HG03565 (cell line): ENCODE data around the gene RHOT1.
"Not testable (repeated sequence)": the region's sequence is repeated elsewhere in the genome, so short reads cannot be mapped to it uniquely, and the experiment has no call there.

ENCODE experiments used
- ATAC-seq: cut with Tn5 transposase; IDR thresholded peaks from one replicate; pipeline ENCODE4 v1.9.1; 2021; ENCODE audit warnings: mild to moderate bottlenecking, moderate library complexity; ENCODE audit not compliant: unreplicated experiment

The RHOT1 gene

GRCh38 chr17:32223703-32224102, 81.4 kb downstream of the RHOT1 start:
- ATAC-seq, result no peak

DNA sequence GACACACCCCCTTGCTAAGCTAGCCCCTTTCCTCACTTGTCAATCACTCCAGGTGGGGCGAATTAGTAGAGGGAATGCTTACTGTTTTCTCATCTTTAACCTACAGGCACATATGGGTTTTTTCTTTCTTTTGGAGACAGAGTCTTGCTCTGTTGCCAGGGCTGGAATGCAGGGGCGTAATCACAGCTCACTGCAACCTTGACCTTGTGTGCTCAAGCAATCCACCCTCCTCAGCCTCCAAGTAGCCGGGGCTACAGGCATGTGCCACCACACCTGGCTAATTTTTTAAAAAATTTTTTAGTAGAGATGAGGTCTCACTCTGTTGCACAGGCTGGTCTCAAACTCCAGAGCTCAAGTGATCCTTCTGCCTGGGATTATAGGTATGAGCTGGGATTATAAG, 84.6 kb downstream of the RHOT1 start:
- ATAC-seq, result no peak

DNA sequence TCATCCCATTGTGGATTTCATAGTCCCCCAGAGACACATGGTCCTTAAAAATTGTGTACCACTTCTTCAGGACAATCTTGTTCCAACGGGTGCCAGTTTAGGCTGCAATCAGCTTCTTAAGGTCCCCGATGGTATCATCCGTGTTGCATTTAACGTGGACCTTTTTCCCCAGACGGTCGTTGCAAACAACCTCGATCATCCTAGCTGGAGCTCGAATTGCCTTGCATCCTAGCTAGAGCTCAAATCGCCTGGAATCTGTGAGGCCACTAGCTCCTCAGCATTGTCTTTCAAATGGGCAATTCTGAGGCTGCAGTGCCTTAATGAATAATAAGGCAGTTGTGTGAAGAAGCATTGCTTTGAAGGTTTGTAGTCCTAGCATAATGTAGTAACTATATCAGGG, 85.6 kb downstream of the RHOT1 start:
- no peak for ATAC-seq

DNA sequence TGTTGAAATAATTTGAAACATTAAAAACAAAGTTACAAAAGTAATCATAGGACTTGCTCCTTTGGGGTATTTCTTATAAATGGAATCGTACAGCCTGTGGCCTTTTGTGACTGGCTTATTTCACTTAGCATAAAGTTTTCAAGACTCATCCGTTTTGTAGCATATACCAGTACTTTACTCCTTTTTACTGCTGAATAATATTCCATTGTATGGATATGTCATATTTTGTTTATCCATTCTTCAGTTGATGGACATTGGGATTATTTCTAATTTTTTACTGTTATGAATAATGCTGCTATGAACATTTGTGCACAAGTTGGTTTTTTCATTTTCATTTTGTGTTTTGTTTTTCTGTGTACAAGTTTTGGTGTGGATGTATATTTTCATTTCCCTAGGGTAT, 93.3 kb downstream of the RHOT1 start:
- ATAC-seq, result no peak

- ATAC-seq, result no peak
Measured at GRCh38 chr17:32239456-32239855, 97.2 kb downstream of the RHOT1 start.

DNA sequence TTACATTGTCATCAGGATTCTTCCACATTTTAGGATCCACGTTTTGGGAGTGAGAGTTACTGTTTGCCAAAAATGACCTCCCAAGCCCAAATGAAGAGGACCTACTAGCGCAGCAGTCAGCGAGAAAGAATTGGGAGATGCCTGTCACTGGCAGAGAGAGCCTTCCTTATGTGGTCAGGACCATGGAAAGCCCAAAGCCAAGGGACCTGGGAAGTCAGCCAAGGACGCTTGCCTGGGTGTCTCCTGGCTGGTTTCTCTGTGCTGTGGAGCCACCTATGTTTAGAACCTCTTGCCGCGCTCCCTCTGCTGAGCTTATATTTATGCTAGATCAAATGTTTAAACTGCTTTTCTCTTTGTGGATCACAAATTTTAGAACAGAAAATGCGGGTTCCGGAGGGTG, 98.4 kb downstream of the RHOT1 start:
- no peak for ATAC-seq

DNA sequence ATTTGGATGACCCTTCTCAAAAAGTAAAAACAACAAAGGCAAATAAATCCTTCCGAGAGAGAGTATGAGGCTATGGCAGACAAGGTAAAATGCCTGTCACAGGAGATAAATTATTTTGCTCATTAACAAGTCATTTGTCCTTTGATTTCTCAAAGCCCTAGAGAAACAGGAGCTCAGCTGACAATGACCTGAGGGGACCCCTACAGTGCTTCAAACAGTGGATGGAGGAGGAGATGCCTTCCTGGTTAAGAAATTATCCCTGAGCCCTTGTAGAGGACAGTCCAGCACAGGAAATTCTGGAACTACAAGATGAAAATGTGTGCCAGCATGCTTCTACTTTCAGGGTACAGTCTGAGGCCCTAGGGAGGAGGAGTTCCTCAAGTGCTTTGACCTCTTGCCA, 99.3 kb downstream of the RHOT1 start:
- ATAC-seq, result no peak

GRCh38 chr17:32249475-32249874, 107.2 kb downstream of the RHOT1 start:
- no peak for ATAC-seq

DNA sequence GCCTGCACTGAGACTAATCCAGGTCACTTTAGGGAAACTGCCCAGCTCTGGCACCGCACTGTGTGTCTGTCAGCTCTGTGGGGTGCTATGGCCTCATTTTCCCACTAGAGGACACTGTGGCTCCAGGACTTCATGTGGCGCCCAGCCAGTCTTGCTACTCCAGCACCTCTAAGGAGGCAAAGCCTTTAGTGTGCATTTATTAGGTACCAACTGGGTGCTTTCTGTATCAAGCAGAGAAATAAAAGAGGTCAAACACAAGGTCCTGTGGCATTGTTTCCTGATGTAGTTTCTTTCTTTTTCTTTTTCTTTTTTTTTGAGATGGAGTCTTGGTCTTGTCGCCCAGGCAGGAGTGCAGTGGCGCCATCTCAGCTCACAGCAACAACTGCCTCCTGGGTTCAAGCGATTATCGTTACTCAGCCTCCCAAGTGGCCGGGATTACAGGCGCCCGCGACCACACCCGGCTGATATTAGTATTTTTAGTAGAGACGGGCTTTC, 110.9 kb downstream of the RHOT1 start:
- ATAC-seq, result no peak

- ATAC-seq, result no peak
Measured at GRCh38 chr17:32256012-32256700, 113.9 kb downstream of the RHOT1 start.

GRCh38 chr17:32256701-32257019, 114.4 kb downstream of the RHOT1 start:
- ATAC-seq, result no peak

DNA sequence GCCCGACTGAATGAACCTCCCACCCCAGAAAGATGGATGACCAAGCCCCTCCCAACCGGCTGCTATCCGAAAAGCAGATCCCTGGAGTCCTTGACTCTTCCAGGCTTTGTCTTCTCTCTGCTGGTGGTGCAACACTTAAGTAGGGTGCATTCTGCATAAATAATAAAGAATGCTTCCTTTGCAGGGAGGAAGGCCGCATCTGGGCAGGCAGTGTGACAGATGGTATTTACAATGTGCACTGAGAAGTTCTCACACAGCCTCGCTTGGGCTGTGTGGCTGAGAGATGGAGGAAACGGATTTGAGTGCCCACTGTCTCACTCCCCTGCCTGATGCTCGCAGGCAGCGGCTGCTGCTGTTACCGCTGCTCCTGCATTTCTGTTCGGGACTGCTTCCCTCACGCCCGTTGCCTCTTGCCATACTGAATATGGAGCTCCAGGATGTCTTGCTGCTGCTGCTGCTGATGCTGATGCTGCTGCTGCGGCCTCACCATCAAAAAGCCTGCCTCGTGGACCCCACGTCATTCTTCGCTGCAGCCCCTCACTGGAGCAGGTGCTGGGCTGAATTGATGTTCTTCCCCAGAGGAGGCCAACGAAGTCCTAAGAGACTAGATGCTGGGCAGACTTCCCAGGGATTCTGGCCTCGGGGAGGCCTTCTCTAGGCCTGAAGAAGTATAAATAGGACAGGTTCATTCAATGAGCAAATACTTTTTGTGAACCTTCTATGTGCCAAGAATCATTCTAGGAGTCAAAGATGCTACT, 116.3 kb downstream of the RHOT1 start:
- no peak for ATAC-seq

DNA sequence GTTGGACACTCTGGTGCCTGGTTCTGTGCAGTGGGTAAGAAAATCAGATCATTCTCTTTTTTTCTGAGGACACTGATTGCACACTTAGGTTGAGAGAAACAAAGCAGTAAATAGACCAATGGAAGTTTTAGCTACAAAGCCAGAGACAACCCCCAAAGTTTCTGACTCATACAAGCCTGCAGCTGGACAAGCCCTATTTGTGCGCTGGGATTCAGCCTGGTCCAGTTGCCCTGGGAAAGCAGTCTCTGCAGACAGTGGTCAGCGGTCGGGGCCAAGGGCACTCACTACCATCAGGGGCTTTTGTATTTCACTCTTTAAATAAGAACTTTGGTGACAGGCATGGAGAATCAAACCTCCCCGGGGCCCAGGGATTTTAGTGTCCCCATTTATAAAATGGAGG, 117.3 kb downstream of the RHOT1 start:
- no peak for ATAC-seq

GRCh38 chr17:32261417-32261736, 119.1 kb downstream of the RHOT1 start:
- ATAC-seq, result no peak

DNA sequence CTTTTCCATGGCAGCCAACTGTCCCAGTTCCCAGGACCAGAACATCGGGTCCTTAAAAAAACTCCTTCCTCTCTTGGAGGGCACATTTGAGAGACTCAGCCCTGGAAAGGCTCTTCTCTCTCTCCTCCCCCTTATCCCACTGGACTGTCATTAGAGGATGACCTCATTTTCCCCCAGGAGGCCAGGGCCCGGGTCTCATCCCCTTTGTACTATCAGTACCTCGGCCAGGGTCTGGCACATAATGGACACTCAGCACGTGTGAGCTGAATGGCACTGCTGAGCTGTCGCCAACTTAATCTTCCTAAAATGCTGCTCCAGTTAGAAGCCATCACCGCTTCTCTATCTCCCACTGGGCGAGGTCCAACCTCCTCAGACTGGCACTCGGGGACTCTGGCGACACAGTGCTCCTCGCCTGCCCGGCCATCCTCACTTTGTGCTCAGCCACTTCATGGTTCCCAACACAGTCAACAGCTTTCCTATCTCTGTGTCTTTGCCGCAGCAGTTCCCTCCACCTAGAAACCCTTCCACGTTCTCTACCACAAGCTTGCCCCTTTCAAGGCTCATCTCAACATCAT, 119.7 kb downstream of the RHOT1 start:
- no peak for ATAC-seq

GRCh38 chr17:32263515-32263914, 121.2 kb downstream of the RHOT1 start:
- ATAC-seq, result not testable (repeated sequence)

DNA sequence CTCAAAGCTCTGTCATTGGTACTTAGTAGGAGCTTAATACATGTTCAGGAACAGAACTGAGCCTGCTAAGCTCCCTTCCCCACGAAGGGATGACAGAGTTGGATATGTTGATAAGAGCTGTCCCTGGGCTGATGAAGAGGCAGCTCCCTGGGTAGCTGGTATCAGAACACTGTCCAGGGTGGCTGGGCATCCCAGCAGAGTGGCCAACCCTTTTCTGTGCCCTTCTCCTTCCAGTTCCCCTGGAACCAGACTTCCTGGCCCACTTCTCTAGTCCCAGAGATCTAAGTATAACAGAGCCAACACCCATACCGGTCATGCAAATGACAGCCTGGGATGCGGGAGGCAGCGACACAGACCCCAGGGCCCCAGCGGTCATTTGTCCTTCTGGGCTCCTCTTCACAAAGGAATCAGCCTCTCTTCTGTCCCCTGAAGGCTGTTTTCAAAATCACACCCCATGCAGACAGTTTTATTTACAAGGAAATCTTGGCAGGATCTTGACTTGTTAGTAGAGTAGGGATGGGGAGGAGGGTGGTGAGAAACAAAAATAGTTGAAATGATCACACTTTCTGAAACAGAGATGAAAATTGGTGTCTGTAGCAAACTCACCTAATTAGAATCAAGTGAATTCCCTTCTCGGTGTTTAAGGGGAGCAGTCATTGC, 122.0 kb downstream of the RHOT1 start:
- no peak for ATAC-seq

DNA sequence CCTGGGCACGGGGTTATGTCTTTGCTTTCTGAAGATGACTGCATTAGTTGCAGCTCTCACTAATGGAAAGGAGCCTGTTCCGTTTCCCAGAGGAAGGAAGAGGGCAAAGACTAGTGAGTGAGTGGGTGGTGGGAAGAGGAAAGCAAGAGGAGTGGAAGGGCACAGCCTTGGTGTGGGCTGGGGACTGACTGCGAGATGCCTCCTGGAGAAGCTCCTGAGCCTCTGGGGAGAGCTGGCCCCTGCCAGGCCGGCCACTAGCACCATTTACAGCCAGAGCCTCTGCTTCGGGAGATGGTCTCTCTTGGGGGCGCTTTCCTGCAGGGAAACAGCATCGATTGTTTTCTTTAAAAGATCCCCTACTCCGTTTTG, 122.5 kb downstream of the RHOT1 start:
- ATAC-seq, result no peak

DNA sequence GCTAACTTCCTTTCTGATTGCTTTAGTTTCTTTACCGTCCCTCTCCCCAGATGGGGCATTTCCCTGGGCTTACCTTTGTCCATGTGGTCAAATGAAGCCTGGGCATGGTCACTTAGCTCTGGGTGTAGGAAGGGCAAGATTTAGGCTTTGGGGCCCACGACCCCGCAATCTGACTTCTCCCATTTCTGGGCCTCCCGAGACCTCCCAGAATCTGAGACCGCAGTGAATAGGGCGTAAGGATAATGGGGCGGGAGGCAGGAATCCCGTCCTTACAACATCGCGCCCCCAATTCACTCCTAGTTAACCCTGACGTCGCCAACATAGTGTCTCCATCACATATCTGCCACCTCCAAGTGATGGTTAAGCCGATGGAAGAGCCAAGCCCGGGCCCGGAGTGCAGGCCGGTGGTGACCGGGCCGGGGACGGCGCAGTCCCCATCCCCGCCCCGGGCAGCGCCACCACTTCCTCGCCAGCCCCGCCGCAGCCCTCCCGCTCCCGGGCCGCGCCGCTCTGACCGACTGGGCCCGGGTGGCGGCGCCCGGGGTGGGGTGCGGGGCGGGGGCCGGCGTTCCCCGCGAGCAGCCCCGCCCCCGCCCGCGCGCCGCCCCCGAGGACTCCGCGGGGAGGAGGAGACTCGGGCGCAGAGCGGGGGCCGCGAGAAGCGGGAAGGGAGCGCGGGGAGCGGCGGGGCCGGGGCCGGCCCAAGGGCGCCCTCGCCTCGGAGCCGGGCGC, 123.1 kb downstream of the RHOT1 start, which contains the start of gene RHBDL3:
Gene RHBDL3 (plus strand): TSS at position 641 of the 732 bp plus-strand sequence. CDS start 358 bp downstream, outside the sequence.
- no peak for ATAC-seq

DNA sequence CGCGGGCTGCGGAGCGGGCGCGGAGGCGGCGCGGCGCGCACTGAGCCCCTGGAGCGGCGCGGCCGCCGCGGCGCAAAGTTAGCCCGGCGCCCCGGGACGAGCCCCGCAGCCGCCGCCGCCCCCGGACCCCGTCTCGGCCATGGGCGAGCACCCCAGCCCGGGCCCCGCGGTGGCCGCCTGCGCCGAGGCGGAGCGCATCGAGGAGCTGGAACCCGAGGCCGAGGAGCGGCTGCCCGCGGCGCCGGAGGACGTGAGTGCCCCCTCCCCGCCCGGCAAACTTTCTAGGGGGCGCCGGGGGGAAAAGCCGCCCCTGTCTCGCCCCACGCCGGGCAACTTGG, 123.7 kb downstream of the RHOT1 start:
- ATAC-seq, result no peak
